CD14-positive monocyte (primary cell): Measurements from ENCODE around the gene GPRIN3. TPM values are rescaled to one million over a fixed set of nuclear protein-coding genes. Genes with fewer than 3 reads are reported as not detected.

Experiments used
- DNase-seq, 3 donors: peaks; one replicate each; pipeline ENCODE4 v3.0.0-alpha.2; 2011 to 2022
- H2AFZ ChIP-seq: 2 replicates; pipeline ENCODE4 v1.6.0; 2012; ENCODE audit warnings: mild to moderate bottlenecking, low read depth, low read length, inconsistent platforms; ENCODE audit not compliant: insufficient read depth, poor library complexity, severe bottlenecking
- H3K27ac ChIP-seq, 2 donors: 1 replicate in 1 of 2; 2 replicates in 1 of 2; pipeline ENCODE4 v1.5.1; 2012 to 2013; ENCODE audit warnings: low read length in 2 of 2, control low read depth in 1 of 2, inconsistent platforms in 1 of 2, low read depth in 1 of 2, mild to moderate bottlenecking in 1 of 2
- H3K27me3 ChIP-seq, 2 donors: one replicate each; pipeline versions ENCODE4 v1.6.0 to v1.6.1; 2011 to 2013; ENCODE audit warnings: low read length in 2 of 2; ENCODE audit not compliant: control insufficient read depth in 2 of 2, insufficient read depth in 2 of 2
- H3K36me3 ChIP-seq, 2 donors: replicated peaks in 1 of 2; 1 replicate in 1 of 2; 2 replicates in 1 of 2; pipeline versions ENCODE4 v1.5.1 to v1.6.1; 2012 to 2013; ENCODE audit warnings: low read length in 2 of 2, control low read depth in 1 of 2, inconsistent platforms in 1 of 2, mild to moderate bottlenecking in 1 of 2; ENCODE audit not compliant: insufficient read depth in 2 of 2, control insufficient read depth in 1 of 2
- H3K4me1 ChIP-seq, 2 donors: 1 replicate in 1 of 2; 2 replicates in 1 of 2; pipeline versions ENCODE4 v1.5.1 to v1.6.1; 2012 to 2013; ENCODE audit warnings: low read length in 2 of 2, control low read depth in 1 of 2, inconsistent platforms in 1 of 2, mild to moderate bottlenecking in 1 of 2, moderate library complexity in 1 of 2; ENCODE audit not compliant: insufficient read depth in 2 of 2, control insufficient read depth in 1 of 2
- H3K4me2 ChIP-seq: replicated peaks from 2 replicates; pipeline ENCODE3; 2012; ENCODE audit warnings: low read length, moderate library complexity, mild to moderate bottlenecking; ENCODE audit not compliant: poor library complexity, severe bottlenecking; ENCODE audit errors: extremely low read depth
- H3K4me3 ChIP-seq, 3 experiments: fragments of 200-600 bp in 1 of 3; sonication (generic) in 1 of 3; replicated peaks in 1 of 3; 1 replicate in 2 of 3; 2 replicates in 1 of 3; pipeline ENCODE4 v1.5.1; 2011 to 2013; ENCODE audit warnings: low read length in 3 of 3, mild to moderate bottlenecking in 3 of 3, control low read depth in 2 of 3, low read depth in 2 of 3, inconsistent platforms in 1 of 3, moderate library complexity in 1 of 3
- H3K79me2 ChIP-seq: 2 replicates; pipeline ENCODE4 v1.6.0; 2012; ENCODE audit warnings: mild to moderate bottlenecking, control low read depth, inconsistent platforms, low read length, moderate library complexity; ENCODE audit not compliant: insufficient read depth
- H3K9ac ChIP-seq: 2 replicates; pipeline ENCODE4 v1.6.0; 2017; ENCODE audit warnings: low read length, mild to moderate bottlenecking; ENCODE audit not compliant: insufficient read depth, poor library complexity, severe bottlenecking
- H3K9me3 ChIP-seq, 2 donors: replicated peaks in 1 of 2; 1 replicate in 1 of 2; 2 replicates in 1 of 2; pipeline versions ENCODE4 v1.5.1 to v1.6.1; 2012 to 2013; ENCODE audit warnings: low read length in 2 of 2, control low read depth in 1 of 2; ENCODE audit not compliant: control insufficient read depth in 1 of 2, insufficient read depth in 1 of 2
- H4K20me1 ChIP-seq: 2 replicates; pipeline ENCODE4 v1.6.0; 2012; ENCODE audit warnings: mild to moderate bottlenecking, low read length, control low read depth, moderate library complexity; ENCODE audit not compliant: insufficient read depth
- H3K27ac Mint-ChIP-seq, 7 donors: one replicate each; pipeline ENCODE4 v1.8.0; 2020; ENCODE audit warnings: mild to moderate bottlenecking in 7 of 7, mixed read lengths in 7 of 7, moderate library complexity in 6 of 7, inconsistent platforms in 2 of 7
- H3K27me3 Mint-ChIP-seq, 3 donors: one replicate each; pipeline ENCODE4 v1.8.0; 2021 to 2022; ENCODE audit warnings: low read depth in 3 of 3, mild to moderate bottlenecking in 3 of 3, mixed read lengths in 3 of 3, moderate library complexity in 3 of 3, inconsistent platforms in 1 of 3
- H3K36me3 Mint-ChIP-seq, 2 donors: one replicate each; pipeline ENCODE4 v1.8.0; 2020; ENCODE audit warnings: mixed read lengths in 2 of 2, inconsistent platforms in 1 of 2, mild to moderate bottlenecking in 1 of 2
- H3K4me1 Mint-ChIP-seq: one replicate; pipeline ENCODE4 v1.8.0; 2020; ENCODE audit warnings: mild to moderate bottlenecking, mixed read lengths
- H3K4me3 Mint-ChIP-seq, 2 donors: one replicate each; pipeline ENCODE4 v1.8.0; 2020; ENCODE audit warnings: mild to moderate bottlenecking in 2 of 2, mixed read lengths in 2 of 2, moderate library complexity in 1 of 2
- H3K9me3 Mint-ChIP-seq, 7 donors: one replicate each; pipeline ENCODE4 v1.8.0; 2020 to 2022; ENCODE audit warnings: mixed read lengths in 7 of 7, mild to moderate bottlenecking in 6 of 7, moderate library complexity in 6 of 7, inconsistent platforms in 2 of 7
- CTCF ChIP-seq: fragments of 200-600 bp; IDR thresholded peaks from one replicate; pipeline ENCODE4 v1.8.0; 2022; ENCODE audit warnings: antibody characterized with exemption, mild to moderate bottlenecking
- WGBS: methylation state at CpG from one replicate; pipeline ENCODE4 v1.1.5; 2013; ENCODE audit warnings: missing lambda C conversion rate; ENCODE audit not compliant: insufficient coverage; 5-methylcytosine and 5-hydroxymethylcytosine counted together
- intact Hi-C, 2 donors: fragments of 100-400 bp; cut with micrococcal nuclease; formaldehyde crosslinking; loops; one replicate each; pipeline versions ENCODE4 v1.15.0 to v1.15.1; 2023
- polyA plus RNA-seq, 3 donors: library from polyadenylated mRNA; depleted of rRNA in 1 of 3; unstranded in 2 of 3; stranded (reverse) in 1 of 3; fragments of 300-500 nt in 2 of 3; fragments of >200 nt in 1 of 3; fragmentation: Illumina TruSeq in 2 of 3; gene quantifications; 1 replicate in 2 of 3; 2 replicates in 1 of 3; pipeline ENCODE4 v1.2.3, GENCODE V29; 2012 to 2021

The GPRIN3 gene
- polyA plus RNA-seq, 3 donors = 1.1 to 3.3 (median 2.3) TPM

GRCh38 chr4:89319756-89320155 is 12.2 kb upstream of the GPRIN3 start:
- no peak for DNase-seq
- no peak overlapping the region for H3K27ac ChIP-seq
- no peak overlapping the region for H3K4me3 ChIP-seq
- WGBS = no CpG with 5 or more reads among the region's 2 CpGs
- Mint-ChIP-seq H3K27me3 (no peaks in the 10 kb centered on the region), H3K4me1 (peaks cover 42% of the 10 kb centered on the region), H3K9me3 (no peaks in the 10 kb centered on the region), H3K4me3 (no peak overlapping the region), H3K27ac (no peak overlapping the region), H3K36me3 (peaks cover 0 to 2% of the 10 kb centered on the region in 2 donors)
- H3K4me2 ChIP-seq = no peak overlapping the region
- no peak for TF ChIP-seq CTCF
- no peaks in the 10 kb centered on the region for H3K79me2 ChIP-seq
- H3K9ac ChIP-seq = no peak overlapping the region
- H2AFZ ChIP-seq = no peak overlapping the region
- no peaks in the 10 kb centered on the region for H3K27me3 ChIP-seq
- H3K36me3 ChIP-seq = no peaks in the 10 kb centered on the region
- intact Hi-C loops = no loop called here
- H4K20me1 ChIP-seq = no peaks in the 10 kb centered on the region
- H3K9me3 ChIP-seq = no peaks in the 10 kb centered on the region
- H3K4me1 ChIP-seq = peaks cover 39 to 53% of the 10 kb centered on the region in 2 donors

- peak; percentile 71 to 93 (median 83) for DNase-seq
- no peaks in the 10 kb centered on the region for H3K79me2 ChIP-seq
- H3K9me3 ChIP-seq = no peaks in the 10 kb centered on the region
- H2AFZ ChIP-seq = no peak overlapping the region
- intact Hi-C loops = no loop called here
- peak overlapping the region; percentile 13 to 74 for H3K4me3 Mint-ChIP-seq
- no peaks in the 10 kb centered on the region for H3K27me3 Mint-ChIP-seq
- H3K36me3 Mint-ChIP-seq = peaks cover 0 to 2% of the 10 kb centered on the region in 2 donors
- peak overlapping the region; percentile 90 to 96 (median 95) for H3K27ac Mint-ChIP-seq
- no peak overlapping the region for H3K9ac ChIP-seq
- peak overlapping the region in 1 of 3 experiments; percentile 37 for H3K4me3 ChIP-seq
- no peaks in the 10 kb centered on the region for H4K20me1 ChIP-seq
- H3K27me3 ChIP-seq = no peaks in the 10 kb centered on the region
- no peaks in the 10 kb centered on the region for H3K9me3 Mint-ChIP-seq
- peaks cover 39 to 56% of the 10 kb centered on the region in 2 donors for H3K4me1 ChIP-seq
- H3K4me1 Mint-ChIP-seq = peaks cover 43% of the 10 kb centered on the region
- H3K27ac ChIP-seq = peak overlapping the region; percentile 39 to 80
- H3K36me3 ChIP-seq = no peaks in the 10 kb centered on the region
- TF ChIP-seq CTCF = no peak
- 0% methylated on average over 1 of the region's 3 CpGs for WGBS
- H3K4me2 ChIP-seq = peak overlapping the region; percentile 53
Measured at GRCh38 chr4:89316931-89317366, 9.3 kb upstream of the GPRIN3 start.
